ENCODE results near the gene LRRC45. TPM values are rescaled to one million over a fixed set of nuclear protein-coding genes. Genes with fewer than 3 reads are reported as not detected.
A peak's percentile ranks its signal among the peaks of the same experiment; 100 is the strongest.

The LRRC45 gene
- total RNA-seq, 1 donor from 2014 or later = 8.2 TPM

- TF ChIP-seq, protein P1, sequence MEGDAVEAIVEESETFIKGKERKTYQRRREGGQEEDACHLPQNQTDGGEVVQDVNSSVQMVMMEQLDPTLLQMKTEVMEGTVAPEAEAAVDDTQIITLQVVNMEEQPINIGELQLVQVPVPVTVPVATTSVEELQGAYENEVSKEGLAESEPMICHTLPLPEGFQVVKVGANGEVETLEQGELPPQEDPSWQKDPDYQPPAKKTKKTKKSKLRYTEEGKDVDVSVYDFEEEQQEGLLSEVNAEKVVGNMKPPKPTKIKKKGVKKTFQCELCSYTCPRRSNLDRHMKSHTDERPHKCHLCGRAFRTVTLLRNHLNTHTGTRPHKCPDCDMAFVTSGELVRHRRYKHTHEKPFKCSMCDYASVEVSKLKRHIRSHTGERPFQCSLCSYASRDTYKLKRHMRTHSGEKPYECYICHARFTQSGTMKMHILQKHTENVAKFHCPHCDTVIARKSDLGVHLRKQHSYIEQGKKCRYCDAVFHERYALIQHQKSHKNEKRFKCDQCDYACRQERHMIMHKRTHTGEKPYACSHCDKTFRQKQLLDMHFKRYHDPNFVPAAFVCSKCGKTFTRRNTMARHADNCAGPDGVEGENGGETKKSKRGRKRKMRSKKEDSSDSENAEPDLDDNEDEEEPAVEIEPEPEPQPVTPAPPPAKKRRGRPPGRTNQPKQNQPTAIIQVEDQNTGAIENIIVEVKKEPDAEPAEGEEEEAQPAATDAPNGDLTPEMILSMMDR (IDR thresholded peaks at IDR 0.05) = no peak
- Mint-ChIP-seq H3K27ac (ENCODE audit: unreplicated experiment) (no peak overlapping the region), H3K4me1 (ENCODE audit: low read depth) (peaks cover 6% of the 10 kb centered on the region), H3K27me3 (ENCODE audit: low read depth) (no peaks in the 10 kb centered on the region), H3K9me3 (ENCODE audit: low read depth) (no peaks in the 10 kb centered on the region), H3K4me3 (ENCODE audit: unreplicated experiment) (no peak overlapping the region), H3K36me3 (ENCODE audit: low read depth) (peaks cover 3% of the 10 kb centered on the region)
- peak; percentile 88 for DNase-seq (ENCODE audit: low spot score)
Observed at GRCh38 chr17:82059272-82060000, 36.3 kb downstream of the LRRC45 start.

GRCh38 chr17:82060001-82060380 lies 36.9 kb downstream of the LRRC45 start:
- Mint-ChIP-seq H3K4me1 (ENCODE audit: low read depth) (peaks cover 9% of the 10 kb centered on the region), H3K36me3 (ENCODE audit: low read depth) (peaks cover 3% of the 10 kb centered on the region), H3K27ac (ENCODE audit: unreplicated experiment) (no peak overlapping the region), H3K9me3 (ENCODE audit: low read depth) (no peaks in the 10 kb centered on the region), H3K4me3 (ENCODE audit: unreplicated experiment) (no peak overlapping the region), H3K27me3 (ENCODE audit: low read depth) (no peaks in the 10 kb centered on the region)
- TF ChIP-seq, protein P1 (IDR thresholded peaks at IDR 0.05) = no peak
- DNase-seq (ENCODE audit: low spot score) = peak; percentile 82

GRCh38 chr17:82060614-82061013 lies 37.5 kb downstream of the LRRC45 start:
- Mint-ChIP-seq H3K27ac (ENCODE audit: unreplicated experiment) (no peak overlapping the region), H3K4me1 (ENCODE audit: low read depth) (peaks cover 9% of the 10 kb centered on the region)
- DNase-seq (ENCODE audit: low spot score) = no peak

DNA sequence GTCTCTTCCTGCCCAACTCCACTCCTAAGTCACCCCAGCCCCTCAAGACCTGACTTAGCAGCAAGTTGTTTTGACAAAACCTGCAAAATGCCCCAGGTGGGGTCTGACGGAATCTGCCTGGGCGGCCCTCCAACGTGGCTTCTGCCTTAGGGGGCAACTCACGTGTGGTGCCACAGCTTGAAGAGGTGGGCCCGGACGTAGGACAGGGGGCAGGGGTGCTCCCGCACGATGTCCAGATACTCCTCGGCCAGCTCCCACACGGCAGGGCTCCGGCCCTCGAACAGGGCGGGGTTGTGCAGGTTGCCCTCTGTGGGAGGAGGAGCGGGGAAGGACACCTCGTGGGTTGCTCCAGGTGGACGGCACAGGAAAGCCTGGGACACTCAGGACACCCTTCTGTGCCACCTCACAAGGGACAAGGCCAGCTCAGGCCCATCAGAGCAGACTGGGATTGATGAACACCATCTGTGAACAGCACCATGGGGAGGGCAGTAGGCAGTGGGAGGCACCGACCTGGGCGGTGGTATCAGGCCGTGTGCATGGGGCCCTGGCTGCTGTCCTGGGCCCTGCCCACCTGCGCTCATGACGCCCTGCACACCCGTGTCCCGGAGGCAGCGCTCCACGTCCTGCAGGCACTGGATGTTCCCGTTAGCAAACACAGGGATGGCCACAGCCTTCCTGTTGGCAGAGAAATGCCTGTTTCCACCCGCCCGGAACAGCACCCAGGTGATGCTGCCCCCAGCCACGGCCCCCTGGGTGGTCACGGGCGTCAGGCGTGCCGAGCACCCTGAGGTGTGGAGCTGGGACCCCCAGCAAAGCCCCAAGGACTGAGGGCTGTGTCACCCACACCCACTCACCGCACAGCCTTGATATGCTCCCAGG lies 38.2 kb downstream of the LRRC45 start:
- DNase-seq (ENCODE audit: low spot score) = no peak
- no peaks in the 10 kb centered on the region for H3K27me3 Mint-ChIP-seq (ENCODE audit: low read depth)
- TF ChIP-seq, protein P1 (IDR thresholded peaks at IDR 0.05) = no peak
- peaks cover 3% of the 10 kb centered on the region for H3K36me3 Mint-ChIP-seq (ENCODE audit: low read depth)
- no peak overlapping the region for H3K4me3 Mint-ChIP-seq (ENCODE audit: unreplicated experiment)
- H3K27ac Mint-ChIP-seq (ENCODE audit: unreplicated experiment) = no peak overlapping the region
- H3K9me3 Mint-ChIP-seq (ENCODE audit: low read depth) = no peaks in the 10 kb centered on the region
- peaks cover 12% of the 10 kb centered on the region for H3K4me1 Mint-ChIP-seq (ENCODE audit: low read depth)

More at GRCh38 chr17:82060614-82061013, 37.5 kb downstream of the LRRC45 start:
- no peaks in the 10 kb centered on the region for H3K27me3 Mint-ChIP-seq (ENCODE audit: low read depth)
- no peak overlapping the region for H3K4me3 Mint-ChIP-seq (ENCODE audit: unreplicated experiment)
- TF ChIP-seq, protein P1 (IDR thresholded peaks at IDR 0.05) = no peak
- H3K36me3 Mint-ChIP-seq (ENCODE audit: low read depth) = peaks cover 3% of the 10 kb centered on the region
- no peaks in the 10 kb centered on the region for H3K9me3 Mint-ChIP-seq (ENCODE audit: low read depth)
